Endodermal cell (in vitro differentiated cells): ENCODE data around the gene TIMM8B. TPM values are rescaled to one million over a fixed set of nuclear protein-coding genes. Genes with fewer than 3 reads are reported as not detected.

Source experiments
- DNase-seq: peaks from one replicate; pipeline ENCODE4 v3.0.0-alpha.2; 2017
- H3K27ac ChIP-seq: 2 replicates; pipeline ENCODE4 v1.5.1; 2013; ENCODE audit warnings: mild to moderate bottlenecking, low read depth, low read length, moderate library complexity
- H3K27me3 ChIP-seq: 2 replicates; pipeline ENCODE4 v1.6.1; 2013; ENCODE audit warnings: mild to moderate bottlenecking, low read length, moderate library complexity; ENCODE audit not compliant: insufficient read depth, control insufficient read depth, poor library complexity, severe bottlenecking
- H3K36me3 ChIP-seq: 2 replicates; pipeline ENCODE4 v1.7.0; 2013; ENCODE audit warnings: mild to moderate bottlenecking, low read length, moderate library complexity; ENCODE audit not compliant: control insufficient read depth, insufficient read depth
- H3K4me1 ChIP-seq: one replicate; pipeline ENCODE4 v1.7.0; 2013; ENCODE audit warnings: low read length; ENCODE audit not compliant: control insufficient read depth, insufficient read depth
- H3K4me3 ChIP-seq: 2 replicates; pipeline ENCODE4 v1.5.1; 2013; ENCODE audit warnings: mild to moderate bottlenecking, low read length, moderate library complexity
- H3K9ac ChIP-seq: 2 replicates; pipeline ENCODE4 v1.6.1; 2013; ENCODE audit warnings: mild to moderate bottlenecking, low read length, moderate library complexity; ENCODE audit not compliant: poor library complexity, severe bottlenecking; ENCODE audit errors: extremely low read depth
- H3K9me3 ChIP-seq: 2 replicates; pipeline ENCODE4 v1.6.1; 2013; ENCODE audit warnings: mild to moderate bottlenecking, low read length, moderate library complexity; ENCODE audit not compliant: control insufficient read depth
- H3K27ac Mint-ChIP-seq: 2 replicates; pipeline ENCODE4 v1.8.0; 2020; ENCODE audit warnings: mixed read lengths
- H3K27me3 Mint-ChIP-seq: 2 replicates; pipeline ENCODE4 v1.8.0; 2021; ENCODE audit warnings: mild to moderate bottlenecking, mixed read lengths; ENCODE audit not compliant: insufficient read depth
- H3K36me3 Mint-ChIP-seq: 2 replicates; pipeline ENCODE4 v1.8.0; 2020; ENCODE audit warnings: low read depth, mixed read lengths
- H3K4me1 Mint-ChIP-seq: 2 replicates; pipeline ENCODE4 v1.8.0; 2020; ENCODE audit warnings: mixed read lengths
- H3K4me3 Mint-ChIP-seq: 2 replicates; pipeline ENCODE4 v1.8.0; 2020; ENCODE audit warnings: mild to moderate bottlenecking, moderate library complexity, mixed read lengths
- H3K9me3 Mint-ChIP-seq: 2 replicates; pipeline ENCODE4 v1.8.0; 2020; ENCODE audit warnings: mild to moderate bottlenecking, mixed read lengths
- CTCF ChIP-seq: fragments of 200-600 bp; sonication (generic); conservative IDR thresholded peaks from 2 replicates; pipeline ENCODE4 v1.5.0; 2021; ENCODE audit warnings: antibody characterized with exemption, mild to moderate bottlenecking
- WGBS, 2 experiments: methylation state at CpG; one replicate each; pipeline versions ENCODE4 v1.1.5 to v1.1.7; 2013; ENCODE audit warnings: missing lambda C conversion rate in 2 of 2, mixed read lengths in 1 of 2; ENCODE audit not compliant: insufficient coverage in 1 of 2, insufficient read length in 1 of 2; 5-methylcytosine and 5-hydroxymethylcytosine counted together
- total RNA-seq, 2 donors: library from RNA; stranded (reverse); fragmentation: NEBNext Ultra II Directional in 1 of 2; extraction: Animal tissue kit (Norgen Biotek cat#: 25700) in 1 of 2; gene quantifications; 2 replicates in 1 of 2; 3 replicates in 1 of 2; pipeline ENCODE4 v1.2.1, GENCODE V29; 2021

TIMM8B gene
- total RNA-seq, 2 donors from 2014 or later = 65.1 to 71.3 TPM

GRCh38 chr11:112073941-112074811, 12.4 kb downstream of the TIMM8B start, which contains the start of the genes NKAPD1 and PIH1D2:
NKAPD1 (plus strand) TSS chr11:112074299; CDS start chr11:112075575, 1,276 bp downstream.
PIH1D2 (minus strand) TSS chr11:112074017; CDS start chr11:112073174, 843 bp downstream.
- Histone ChIP-seq H3K36me3 (peaks cover 32% of the 10 kb centered on the region), H3K9ac (peak within 1 kb of the TSS; percentile 90), H3K4me1 (peaks cover 9% of the 10 kb centered on the region), H3K27ac (peak within 1 kb of the TSS; percentile 86), H3K4me3 (peak within 1 kb of the TSS; percentile 98), H3K27me3 (no peaks in the 10 kb centered on the region), H3K9me3 (no peaks in the 10 kb centered on the region)
- peak; percentile 44 for TF ChIP-seq CTCF
- Mint-ChIP-seq H3K9me3 (no peaks in the 10 kb centered on the region), H3K27ac (peak within 1 kb of the TSS; percentile 100), H3K36me3 (peaks cover 20% of the 10 kb centered on the region), H3K27me3 (no peaks in the 10 kb centered on the region), H3K4me1 (peaks cover 18% of the 10 kb centered on the region), H3K4me3 (peak within 1 kb of the TSS; percentile 97)
- WGBS, 2 experiments = 0 to 1% methylated on average over 10 to 43 of the region's 43 CpGs
- DNase-seq = peak; percentile 93

- Mint-ChIP-seq H3K4me1 (no peaks in the 10 kb centered on the region), H3K27ac (no peak overlapping the region), H3K27me3 (no peaks in the 10 kb centered on the region), H3K9me3 (no peaks in the 10 kb centered on the region), H3K4me3 (no peak overlapping the region), H3K36me3 (peaks cover 36% of the 10 kb centered on the region)
- H3K9ac ChIP-seq = no peak overlapping the region
- H3K9me3 ChIP-seq = no peaks in the 10 kb centered on the region
- H3K4me3 ChIP-seq = no peak overlapping the region
- DNase-seq = no peak
- H3K27me3 ChIP-seq = no peaks in the 10 kb centered on the region
- peaks cover 47% of the 10 kb centered on the region for H3K36me3 ChIP-seq
- no peaks in the 10 kb centered on the region for H3K4me1 ChIP-seq
- WGBS, 2 experiments = 100% methylated on average over 1 of the region's 1 CpG
- no peak for TF ChIP-seq CTCF
- no peak overlapping the region for H3K27ac ChIP-seq
Measured at GRCh38 chr11:112062923-112063322, 23.6 kb downstream of the TIMM8B start.

GRCh38 chr11:112058103-112058502, 28.5 kb downstream of the TIMM8B start:
- peaks cover 3% of the 10 kb centered on the region for H3K4me1 ChIP-seq
- no peaks in the 10 kb centered on the region for H3K27me3 ChIP-seq
- H3K4me3 ChIP-seq = no peak overlapping the region
- H3K36me3 ChIP-seq = peaks cover 79% of the 10 kb centered on the region
- DNase-seq = no peak
- Mint-ChIP-seq H3K27me3 (no peaks in the 10 kb centered on the region), H3K4me3 (no peak overlapping the region), H3K4me1 (no peaks in the 10 kb centered on the region), H3K9me3 (no peaks in the 10 kb centered on the region), H3K27ac (no peak overlapping the region), H3K36me3 (peaks cover 68% of the 10 kb centered on the region)
- no peaks in the 10 kb centered on the region for H3K9me3 ChIP-seq
- no peak for TF ChIP-seq CTCF
- H3K27ac ChIP-seq = no peak overlapping the region
- 94 to 100% methylated on average over 1 of the region's 1 CpG for WGBS, 2 experiments
- no peak overlapping the region for H3K9ac ChIP-seq
